GM23338 (cell line): ENCODE measurements around the gene SLC41A2. TPM values are rescaled to one million over a fixed set of nuclear protein-coding genes. Genes with fewer than 3 reads are reported as not detected.

ENCODE experiments used
- EZH2 ChIP-seq: fragments of 200-600 bp; sonication (generic); IDR thresholded peaks from one replicate; pipeline ENCODE4 v1.8.0; 2017; ENCODE audit warnings: antibody characterized with exemption, mild to moderate bottlenecking, low read depth; ENCODE audit not compliant: unreplicated experiment
- EZH2phosphoT487 ChIP-seq: fragments of 200-600 bp; sonication (generic); IDR thresholded peaks from one replicate; pipeline ENCODE4 v1.8.1; 2018; ENCODE audit warnings: antibody characterized with exemption; ENCODE audit not compliant: unreplicated experiment
- JUNB ChIP-seq: IDR thresholded peaks from one replicate; pipeline ENCODE4 v1.6.1; 2016; ENCODE audit warnings: antibody characterized with exemption; ENCODE audit not compliant: unreplicated experiment
- NANOG ChIP-seq: IDR thresholded peaks from 2 replicates; pipeline ENCODE4 v1.6.1; 2016; ENCODE audit warnings: antibody characterized with exemption, borderline replicate concordance
- POLR2AphosphoS5 ChIP-seq: IDR thresholded peaks from 2 replicates; pipeline ENCODE4 v1.6.1; 2016; ENCODE audit warnings: antibody characterized with exemption, low read depth
- STAT1 ChIP-seq: IDR thresholded peaks from one replicate; pipeline ENCODE4 v1.6.1; 2016; ENCODE audit warnings: antibody characterized with exemption; ENCODE audit not compliant: unreplicated experiment
- ZNF114 ChIP-seq: fragments of 250-450 bp; sonication (Bioruptor Pico); IDR thresholded peaks from 2 replicates; pipeline ENCODE4 v1.5.0; 2020; ENCODE audit warnings: mild to moderate bottlenecking, moderate library complexity
- ZNF331 ChIP-seq: fragments of 250-450 bp; sonication (Bioruptor Pico); IDR thresholded peaks from 2 replicates; pipeline ENCODE4 v1.5.0; 2020; ENCODE audit warnings: low read depth, mild to moderate bottlenecking, moderate library complexity
- polyA plus RNA-seq: library from polyadenylated mRNA; unstranded; fragments of >200 nt; fragmentation: Nextera tagmentation; extraction: Ambion mirVana; gene quantifications from 2 replicates; pipeline ENCODE4 v1.2.1, GENCODE V29; 2016
- total RNA-seq: library from RNA; depleted of rRNA; stranded (reverse); fragments of >200 nt; shearing (Covaris generic); gene quantifications from 2 replicates; pipeline ENCODE4 v1.2.3, GENCODE V29; 2014
- TF ChIP-seq, protein P1 (sequence below): fragments of 250-450 bp; sonication (Bioruptor Pico); IDR thresholded peaks from 2 replicates; pipeline ENCODE4 v1.5.0; 2020; ENCODE audit warnings: mild to moderate bottlenecking, moderate library complexity
- TF ChIP-seq, protein P2 (sequence below): IDR thresholded peaks from one replicate; pipeline ENCODE4 v1.6.1; 2018; ENCODE audit warnings: antibody characterized with exemption; ENCODE audit not compliant: unreplicated experiment
- TF ChIP-seq, protein P3 (sequence below), 2 experiments: fragments of 200-600 bp in 1 of 2; sonication (generic) in 1 of 2; conservative IDR thresholded peaks; 2 replicates each; pipeline versions ENCODE4 v1.5.1 to v1.6.1; 2016 to 2017; ENCODE audit warnings: antibody characterized with exemption in 2 of 2, low read depth in 2 of 2, mild to moderate bottlenecking in 2 of 2, moderate library complexity in 1 of 2

The SLC41A2 gene
- total and polyA plus RNA-seq, 2 experiments from 2014 or later, result 1.5 to 6.8 TPM

DNA sequence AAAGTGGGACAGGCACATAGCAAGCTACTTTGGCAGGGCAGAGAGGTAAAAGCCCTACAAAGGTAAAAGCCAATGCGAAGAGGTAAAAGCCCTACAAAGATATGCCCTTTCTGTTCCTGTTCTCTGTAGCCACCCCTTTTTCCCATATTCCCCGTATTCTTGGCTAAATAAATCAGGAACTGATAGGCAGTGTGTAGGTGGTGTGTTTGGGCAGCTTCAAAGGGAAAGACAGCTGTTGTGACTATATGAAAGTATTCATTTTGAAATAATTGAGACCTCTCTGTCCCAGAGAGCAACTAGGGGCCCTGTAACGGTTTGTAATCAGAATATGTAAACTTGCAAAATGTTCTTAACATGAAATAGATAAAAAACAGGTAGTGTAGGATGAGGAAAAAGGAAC lies 11.3 kb upstream of the SLC41A2 start (continued):
- TF ChIP-seq, protein P1, sequence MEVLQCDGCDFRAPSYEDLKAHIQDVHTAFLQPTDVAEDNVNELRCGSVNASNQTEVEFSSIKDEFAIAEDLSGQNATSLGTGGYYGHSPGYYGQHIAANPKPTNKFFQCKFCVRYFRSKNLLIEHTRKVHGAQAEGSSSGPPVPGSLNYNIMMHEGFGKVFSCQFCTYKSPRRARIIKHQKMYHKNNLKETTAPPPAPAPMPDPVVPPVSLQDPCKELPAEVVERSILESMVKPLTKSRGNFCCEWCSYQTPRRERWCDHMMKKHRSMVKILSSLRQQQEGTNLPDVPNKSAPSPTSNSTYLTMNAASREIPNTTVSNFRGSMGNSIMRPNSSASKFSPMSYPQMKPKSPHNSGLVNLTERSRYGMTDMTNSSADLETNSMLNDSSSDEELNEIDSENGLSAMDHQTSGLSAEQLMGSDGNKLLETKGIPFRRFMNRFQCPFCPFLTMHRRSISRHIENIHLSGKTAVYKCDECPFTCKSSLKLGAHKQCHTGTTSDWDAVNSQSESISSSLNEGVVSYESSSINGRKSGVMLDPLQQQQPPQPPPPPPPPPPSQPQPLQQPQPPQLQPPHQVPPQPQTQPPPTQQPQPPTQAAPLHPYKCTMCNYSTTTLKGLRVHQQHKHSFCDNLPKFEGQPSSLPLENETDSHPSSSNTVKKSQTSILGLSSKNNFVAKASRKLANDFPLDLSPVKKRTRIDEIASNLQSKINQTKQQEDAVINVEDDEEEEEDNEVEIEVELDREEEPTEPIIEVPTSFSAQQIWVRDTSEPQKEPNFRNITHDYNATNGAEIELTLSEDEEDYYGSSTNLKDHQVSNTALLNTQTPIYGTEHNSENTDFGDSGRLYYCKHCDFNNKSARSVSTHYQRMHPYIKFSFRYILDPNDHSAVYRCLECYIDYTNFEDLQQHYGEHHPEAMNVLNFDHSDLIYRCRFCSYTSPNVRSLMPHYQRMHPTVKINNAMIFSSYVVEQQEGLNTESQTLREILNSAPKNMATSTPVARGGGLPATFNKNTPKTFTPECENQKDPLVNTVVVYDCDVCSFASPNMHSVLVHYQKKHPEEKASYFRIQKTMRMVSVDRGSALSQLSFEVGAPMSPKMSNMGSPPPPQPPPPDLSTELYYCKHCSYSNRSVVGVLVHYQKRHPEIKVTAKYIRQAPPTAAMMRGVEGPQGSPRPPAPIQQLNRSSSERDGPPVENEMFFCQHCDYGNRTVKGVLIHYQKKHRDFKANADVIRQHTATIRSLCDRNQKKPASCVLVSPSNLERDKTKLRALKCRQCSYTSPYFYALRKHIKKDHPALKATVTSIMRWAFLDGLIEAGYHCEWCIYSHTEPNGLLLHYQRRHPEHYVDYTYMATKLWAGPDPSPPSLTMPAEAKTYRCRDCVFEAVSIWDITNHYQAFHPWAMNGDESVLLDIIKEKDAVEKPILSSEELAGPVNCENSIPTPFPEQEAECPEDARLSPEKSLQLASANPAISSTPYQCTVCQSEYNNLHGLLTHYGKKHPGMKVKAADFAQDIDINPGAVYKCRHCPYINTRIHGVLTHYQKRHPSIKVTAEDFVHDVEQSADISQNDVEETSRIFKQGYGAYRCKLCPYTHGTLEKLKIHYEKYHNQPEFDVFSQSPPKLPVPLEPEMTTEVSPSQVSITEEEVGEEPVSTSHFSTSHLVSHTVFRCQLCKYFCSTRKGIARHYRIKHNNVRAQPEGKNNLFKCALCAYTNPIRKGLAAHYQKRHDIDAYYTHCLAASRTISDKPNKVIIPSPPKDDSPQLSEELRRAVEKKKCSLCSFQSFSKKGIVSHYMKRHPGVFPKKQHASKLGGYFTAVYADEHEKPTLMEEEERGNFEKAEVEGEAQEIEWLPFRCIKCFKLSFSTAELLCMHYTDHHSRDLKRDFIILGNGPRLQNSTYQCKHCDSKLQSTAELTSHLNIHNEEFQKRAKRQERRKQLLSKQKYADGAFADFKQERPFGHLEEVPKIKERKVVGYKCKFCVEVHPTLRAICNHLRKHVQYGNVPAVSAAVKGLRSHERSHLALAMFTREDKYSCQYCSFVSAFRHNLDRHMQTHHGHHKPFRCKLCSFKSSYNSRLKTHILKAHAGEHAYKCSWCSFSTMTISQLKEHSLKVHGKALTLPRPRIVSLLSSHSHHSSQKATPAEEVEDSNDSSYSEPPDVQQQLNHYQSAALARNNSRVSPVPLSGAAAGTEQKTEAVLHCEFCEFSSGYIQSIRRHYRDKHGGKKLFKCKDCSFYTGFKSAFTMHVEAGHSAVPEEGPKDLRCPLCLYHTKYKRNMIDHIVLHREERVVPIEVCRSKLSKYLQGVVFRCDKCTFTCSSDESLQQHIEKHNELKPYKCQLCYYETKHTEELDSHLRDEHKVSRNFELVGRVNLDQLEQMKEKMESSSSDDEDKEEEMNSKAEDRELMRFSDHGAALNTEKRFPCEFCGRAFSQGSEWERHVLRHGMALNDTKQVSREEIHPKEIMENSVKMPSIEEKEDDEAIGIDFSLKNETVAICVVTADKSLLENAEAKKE (CRISPR knock-in tag), result no peak
- TF ChIP-seq EZH2 (no peak), POLR2AphosphoS5 (no peak), STAT1 (no peak), JUNB (no peak), ZNF331 (CRISPR knock-in tag) (no peak), NANOG (no peak), EZH2phosphoT487 (no peak), ZNF114 (no peak)
- TF ChIP-seq, protein P2, sequence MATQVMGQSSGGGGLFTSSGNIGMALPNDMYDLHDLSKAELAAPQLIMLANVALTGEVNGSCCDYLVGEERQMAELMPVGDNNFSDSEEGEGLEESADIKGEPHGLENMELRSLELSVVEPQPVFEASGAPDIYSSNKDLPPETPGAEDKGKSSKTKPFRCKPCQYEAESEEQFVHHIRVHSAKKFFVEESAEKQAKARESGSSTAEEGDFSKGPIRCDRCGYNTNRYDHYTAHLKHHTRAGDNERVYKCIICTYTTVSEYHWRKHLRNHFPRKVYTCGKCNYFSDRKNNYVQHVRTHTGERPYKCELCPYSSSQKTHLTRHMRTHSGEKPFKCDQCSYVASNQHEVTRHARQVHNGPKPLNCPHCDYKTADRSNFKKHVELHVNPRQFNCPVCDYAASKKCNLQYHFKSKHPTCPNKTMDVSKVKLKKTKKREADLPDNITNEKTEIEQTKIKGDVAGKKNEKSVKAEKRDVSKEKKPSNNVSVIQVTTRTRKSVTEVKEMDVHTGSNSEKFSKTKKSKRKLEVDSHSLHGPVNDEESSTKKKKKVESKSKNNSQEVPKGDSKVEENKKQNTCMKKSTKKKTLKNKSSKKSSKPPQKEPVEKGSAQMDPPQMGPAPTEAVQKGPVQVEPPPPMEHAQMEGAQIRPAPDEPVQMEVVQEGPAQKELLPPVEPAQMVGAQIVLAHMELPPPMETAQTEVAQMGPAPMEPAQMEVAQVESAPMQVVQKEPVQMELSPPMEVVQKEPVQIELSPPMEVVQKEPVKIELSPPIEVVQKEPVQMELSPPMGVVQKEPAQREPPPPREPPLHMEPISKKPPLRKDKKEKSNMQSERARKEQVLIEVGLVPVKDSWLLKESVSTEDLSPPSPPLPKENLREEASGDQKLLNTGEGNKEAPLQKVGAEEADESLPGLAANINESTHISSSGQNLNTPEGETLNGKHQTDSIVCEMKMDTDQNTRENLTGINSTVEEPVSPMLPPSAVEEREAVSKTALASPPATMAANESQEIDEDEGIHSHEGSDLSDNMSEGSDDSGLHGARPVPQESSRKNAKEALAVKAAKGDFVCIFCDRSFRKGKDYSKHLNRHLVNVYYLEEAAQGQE, result no peak
- TF ChIP-seq, protein P3, sequence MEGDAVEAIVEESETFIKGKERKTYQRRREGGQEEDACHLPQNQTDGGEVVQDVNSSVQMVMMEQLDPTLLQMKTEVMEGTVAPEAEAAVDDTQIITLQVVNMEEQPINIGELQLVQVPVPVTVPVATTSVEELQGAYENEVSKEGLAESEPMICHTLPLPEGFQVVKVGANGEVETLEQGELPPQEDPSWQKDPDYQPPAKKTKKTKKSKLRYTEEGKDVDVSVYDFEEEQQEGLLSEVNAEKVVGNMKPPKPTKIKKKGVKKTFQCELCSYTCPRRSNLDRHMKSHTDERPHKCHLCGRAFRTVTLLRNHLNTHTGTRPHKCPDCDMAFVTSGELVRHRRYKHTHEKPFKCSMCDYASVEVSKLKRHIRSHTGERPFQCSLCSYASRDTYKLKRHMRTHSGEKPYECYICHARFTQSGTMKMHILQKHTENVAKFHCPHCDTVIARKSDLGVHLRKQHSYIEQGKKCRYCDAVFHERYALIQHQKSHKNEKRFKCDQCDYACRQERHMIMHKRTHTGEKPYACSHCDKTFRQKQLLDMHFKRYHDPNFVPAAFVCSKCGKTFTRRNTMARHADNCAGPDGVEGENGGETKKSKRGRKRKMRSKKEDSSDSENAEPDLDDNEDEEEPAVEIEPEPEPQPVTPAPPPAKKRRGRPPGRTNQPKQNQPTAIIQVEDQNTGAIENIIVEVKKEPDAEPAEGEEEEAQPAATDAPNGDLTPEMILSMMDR (conservative IDR thresholded peaks at IDR 0.05; ENCODE audit: low read depth in 2 of 2), result no peak
